GM12878 (cell line): ENCODE data around the gene FSTL4. TPM values are rescaled to one million over a fixed set of nuclear protein-coding genes. Genes with fewer than 3 reads are reported as not detected.

Source experiments
- ATAC-seq: fragments of 200-7000 bp; cut with Tn5 transposase; 3 replicates; pipeline ENCODE4 v1.9.1; 2020; ENCODE audit warnings: mild to moderate bottlenecking, moderate library complexity
- BruUV-seq: library from RNA; stranded (reverse); fragments of 400-500 nt; replicated peaks from 2 replicates; lab custom pipeline; 2021; lab: Mats Ljungman, UMichigan
- CTCF ChIA-PET: fragments of 300-600 bp; sonication (Branson Sonifier 250); formaldehyde crosslinking; extraction: SDS; loops from one replicate; lab custom pipeline; 2021; ENCODE audit warnings: inconsistent platforms; lab: Yijun Ruan, JAX
- POLR2A ChIA-PET: fragments of 350-600 bp; formaldehyde crosslinking; extraction: SDS; loops from one replicate; lab custom pipeline; 2021; ENCODE audit warnings: inconsistent platforms; lab: Charles Lee
- RAD21 ChIA-PET: fragments of 300-600 bp; sonication (Branson Sonifier 250); formaldehyde crosslinking; loops from one replicate; lab custom pipeline; 2023; ENCODE audit warnings: antibody characterized with exemption; ENCODE audit not compliant: unreplicated experiment; lab: Charles Lee
- SMC1A ChIA-PET: fragments of 300-600 bp; sonication (Branson Sonifier 250); formaldehyde crosslinking; loops from one replicate; lab custom pipeline; 2023; ENCODE audit not compliant: unreplicated experiment, uncharacterized antibody; lab: Charles Lee
- DNase-seq: peaks from one replicate; pipeline ENCODE4 v3.0.0-alpha.2; 2011; ENCODE audit warnings: low read depth, low spot score
- FAIRE-seq: peaks from 3 replicates; lab custom pipeline; 2011; peaks lifted over from hg19 to GRCh38; lab: Jason Lieb, UNC
- H2AFZ ChIP-seq: 2 replicates; pipeline ENCODE4 v1.6.0; 2011; ENCODE audit warnings: low read depth, low read length, control low read depth; ENCODE audit not compliant: control insufficient read depth
- H3K27ac ChIP-seq: 2 replicates; pipeline ENCODE4 v1.5.1; 2011; ENCODE audit warnings: control low read depth; ENCODE audit not compliant: control insufficient read depth, insufficient read depth
- H3K27me3 ChIP-seq, 2 experiments: replicated peaks in 1 of 2; 2 replicates each; pipeline versions ENCODE4 v1.6.0 to v1.6.1; 2011; ENCODE audit warnings: low read length in 1 of 2; ENCODE audit not compliant: control insufficient read depth in 2 of 2, insufficient read depth in 2 of 2
- H3K36me3 ChIP-seq, 2 experiments: 2 replicates each; pipeline ENCODE4 v1.5.1; 2011; ENCODE audit warnings: low read length in 1 of 2; ENCODE audit not compliant: control insufficient read depth in 2 of 2, insufficient read depth in 2 of 2
- H3K4me1 ChIP-seq: 2 replicates; pipeline ENCODE4 v1.6.1; 2011; ENCODE audit warnings: mild to moderate bottlenecking, low read length, moderate library complexity, mixed read lengths; ENCODE audit not compliant: control insufficient read depth, insufficient read depth
- H3K4me2 ChIP-seq: 2 replicates; pipeline ENCODE4 v1.6.0; 2011; ENCODE audit warnings: control low read depth; ENCODE audit not compliant: control insufficient read depth, insufficient read depth
- H3K4me3 ChIP-seq: fragments of 200-600 bp; sonication (generic); 2 replicates; pipeline ENCODE4 v1.5.1; 2016
- H3K79me2 ChIP-seq: 2 replicates; pipeline ENCODE4 v1.6.0; 2011; ENCODE audit warnings: low read length; ENCODE audit not compliant: control insufficient read depth, insufficient read depth
- H3K9ac ChIP-seq: 2 replicates; pipeline ENCODE4 v1.8.0; 2011; ENCODE audit warnings: low read length, control low read depth, mixed read lengths; ENCODE audit not compliant: control insufficient read depth, insufficient read depth
- H3K9me3 ChIP-seq: replicated peaks from 3 replicates; pipeline ENCODE4 v1.5.1; 2011; ENCODE audit warnings: mild to moderate bottlenecking, low read length; ENCODE audit not compliant: control insufficient read depth, insufficient read depth
- H4K20me1 ChIP-seq: 2 replicates; pipeline ENCODE4 v1.6.0; 2011; ENCODE audit not compliant: control insufficient read depth, insufficient read depth
- DPF2 ChIP-seq: fragments of 450-650 bp; IDR thresholded peaks from 2 replicates; pipeline ENCODE4 v1.6.1; 2017; ENCODE audit warnings: mild to moderate bottlenecking
- EZH2 ChIP-seq: IDR thresholded peaks from 2 replicates; pipeline ENCODE4 v1.6.1; 2012; ENCODE audit warnings: low read depth, mild to moderate bottlenecking, control low read depth, inconsistent platforms, low read length, borderline replicate concordance; ENCODE audit not compliant: control insufficient read depth
- SIN3A ChIP-seq: IDR thresholded peaks from 2 replicates; pipeline ENCODE4 v1.6.1; 2012; ENCODE audit warnings: low read depth, low read length, improper control_type of control experiment
- SMAD1 ChIP-seq: fragments of 450-650 bp; IDR thresholded peaks from 2 replicates; pipeline ENCODE4 v1.6.1; 2018; ENCODE audit warnings: mild to moderate bottlenecking, low read depth; ENCODE audit not compliant: partially characterized antibody
- WGBS: methylation state at CpG from one replicate; pipeline ENCODE4 v1.1.6; 2016; ENCODE audit warnings: low lambda C conversion rate; ENCODE audit not compliant: insufficient replicate concordance, insufficient coverage; ENCODE audit errors: missing lambda C conversion rate; 5-methylcytosine and 5-hydroxymethylcytosine counted together
- in situ Hi-C: fragments of 300-500 bp; cut with MboI; formaldehyde crosslinking; loops from 9 replicates; pipeline ENCODE4 v1.14.3; 2018; ENCODE audit warnings: mixed read lengths
- intact Hi-C: fragments of 100-400 bp; cut with micrococcal nuclease; formaldehyde crosslinking; loops from one replicate; pipeline ENCODE4 v1.14.2; 2022; ENCODE audit not compliant: unreplicated experiment
- polyA plus RNA-seq, 11 experiments: library from polyadenylated mRNA; depleted of rRNA in 4 of 11; unstranded in 6 of 11; stranded (reverse) in 5 of 11; fragments of >200 nt; fragmentation: Nextera tagmentation in 4 of 11; fragmentation: Illumina TruSeq in 1 of 11; extraction: Ambion mirVana in 4 of 11; extraction: Trizol in 1 of 11; gene quantifications; 1 replicate in 1 of 11; 2 replicates in 10 of 11; pipeline versions ENCODE4 v1.2.1 to v1.2.3, GENCODE V29; 2011 to 2016; ENCODE audit warnings: inconsistent platforms in 2 of 11, missing spikeins in 2 of 11, low read depth in 1 of 11
- total RNA-seq, 4 experiments: library from RNA; depleted of rRNA in 3 of 4; stranded (reverse); fragments of >200 nt in 3 of 4; fragmentation: Illumina TruSeq in 1 of 4; extraction: Trizol in 1 of 4; gene quantifications; 2 replicates each; pipeline versions ENCODE4 v1.2.1 to v1.2.3, GENCODE V29; 2013 to 2021
- TF ChIP-seq, protein P1 (sequence below): IDR thresholded peaks from 2 replicates; pipeline ENCODE4 v1.6.1; 2012; ENCODE audit warnings: low read depth, low read length, improper control_type of control experiment

FSTL4 gene
- total and polyA plus RNA-seq, 10 of the 15 experiments (the other 5 are each of a cell fraction or from before 2014, with no cell fraction given) = 0.01 to 0.79 (median 0.21) TPM; not detected in 6

DNA sequence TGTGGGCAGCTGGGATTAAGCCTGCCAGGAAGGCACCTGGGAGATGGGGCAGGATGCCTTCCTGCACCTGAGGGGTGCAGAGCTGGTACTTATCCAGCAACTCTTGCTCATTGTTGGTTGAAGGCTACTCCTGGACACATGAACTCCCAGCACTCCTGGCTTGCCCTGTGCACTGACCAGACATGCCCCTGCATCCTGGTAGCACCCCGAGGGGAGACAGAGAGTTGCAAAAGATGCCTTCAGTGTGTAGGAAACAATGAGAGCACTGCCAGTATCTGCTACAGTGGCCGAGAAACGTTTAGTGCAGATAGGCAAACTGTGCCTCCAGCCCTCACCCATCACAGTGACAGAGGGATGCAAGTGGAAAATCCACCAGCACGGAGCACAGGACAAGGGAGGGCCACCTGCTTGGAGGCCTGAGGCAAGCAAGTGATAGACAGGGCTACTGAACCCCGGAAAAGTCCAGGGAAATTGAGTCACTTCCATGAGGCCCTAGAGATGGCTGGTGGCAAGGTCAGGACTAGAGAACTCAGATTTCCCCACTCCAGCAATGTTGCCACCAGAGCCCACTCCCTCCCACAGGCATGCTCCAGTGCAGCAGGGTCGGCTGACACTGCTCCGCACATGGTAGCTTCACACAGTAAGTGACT is 171.1 kb downstream of the FSTL4 start:
- Histone ChIP-seq H3K4me3 (no peak overlapping the region), H3K9me3 (no peaks in the 10 kb centered on the region), H4K20me1 (no peaks in the 10 kb centered on the region), H3K27ac (no peak overlapping the region), H3K36me3 (no peaks in the 10 kb centered on the region), H3K79me2 (no peaks in the 10 kb centered on the region), H3K4me2 (no peak overlapping the region), H2AFZ (no peak overlapping the region), H3K4me1 (no peaks in the 10 kb centered on the region), H3K27me3 (peaks cover 0 to 1% of the 10 kb centered on the region in 2 experiments; a peak in 3 of 4 replicates), H3K9ac (no peak overlapping the region)
- in situ Hi-C loops = no loop called here
- ChIA-PET SMC1A (no interaction called here), CTCF (interaction anchor here (0.6 to 2.7 kb wide), 4 partner anchors 17 to 529 kb away, joined by 3 to 19 read pairs (median 4); no protein-coding TSS in a partner anchor), RAD21 (no interaction called here), POLR2A (no interaction called here)
- TF ChIP-seq, protein P1, sequence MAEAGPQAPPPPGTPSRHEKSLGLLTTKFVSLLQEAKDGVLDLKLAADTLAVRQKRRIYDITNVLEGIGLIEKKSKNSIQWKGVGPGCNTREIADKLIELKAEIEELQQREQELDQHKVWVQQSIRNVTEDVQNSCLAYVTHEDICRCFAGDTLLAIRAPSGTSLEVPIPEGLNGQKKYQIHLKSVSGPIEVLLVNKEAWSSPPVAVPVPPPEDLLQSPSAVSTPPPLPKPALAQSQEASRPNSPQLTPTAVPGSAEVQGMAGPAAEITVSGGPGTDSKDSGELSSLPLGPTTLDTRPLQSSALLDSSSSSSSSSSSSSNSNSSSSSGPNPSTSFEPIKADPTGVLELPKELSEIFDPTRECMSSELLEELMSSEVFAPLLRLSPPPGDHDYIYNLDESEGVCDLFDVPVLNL = no peak
- TF ChIP-seq SIN3A = no peak
- TF ChIP-seq SMAD1 = no peak
- no peak for TF ChIP-seq EZH2
- no peak for TF ChIP-seq DPF2
- DNase-seq (no peak), FAIRE-seq (no peak), ATAC-seq (no peak)
- 14% methylated on average over 7 of the region's 7 CpGs for WGBS
- BruUV-seq = no TSS peak
- intact Hi-C loops = no loop called here
